HG02840 (cell line): ENCODE results near the gene ENOX1.

Source experiments
- ATAC-seq: cut with Tn5 transposase; IDR thresholded peaks from one replicate; pipeline ENCODE4 v1.9.1; 2021; ENCODE audit warnings: mild to moderate bottlenecking, moderate library complexity, moderate number of reproducible peaks; ENCODE audit not compliant: unreplicated experiment, low FRiP score

Gene ENOX1

DNA sequence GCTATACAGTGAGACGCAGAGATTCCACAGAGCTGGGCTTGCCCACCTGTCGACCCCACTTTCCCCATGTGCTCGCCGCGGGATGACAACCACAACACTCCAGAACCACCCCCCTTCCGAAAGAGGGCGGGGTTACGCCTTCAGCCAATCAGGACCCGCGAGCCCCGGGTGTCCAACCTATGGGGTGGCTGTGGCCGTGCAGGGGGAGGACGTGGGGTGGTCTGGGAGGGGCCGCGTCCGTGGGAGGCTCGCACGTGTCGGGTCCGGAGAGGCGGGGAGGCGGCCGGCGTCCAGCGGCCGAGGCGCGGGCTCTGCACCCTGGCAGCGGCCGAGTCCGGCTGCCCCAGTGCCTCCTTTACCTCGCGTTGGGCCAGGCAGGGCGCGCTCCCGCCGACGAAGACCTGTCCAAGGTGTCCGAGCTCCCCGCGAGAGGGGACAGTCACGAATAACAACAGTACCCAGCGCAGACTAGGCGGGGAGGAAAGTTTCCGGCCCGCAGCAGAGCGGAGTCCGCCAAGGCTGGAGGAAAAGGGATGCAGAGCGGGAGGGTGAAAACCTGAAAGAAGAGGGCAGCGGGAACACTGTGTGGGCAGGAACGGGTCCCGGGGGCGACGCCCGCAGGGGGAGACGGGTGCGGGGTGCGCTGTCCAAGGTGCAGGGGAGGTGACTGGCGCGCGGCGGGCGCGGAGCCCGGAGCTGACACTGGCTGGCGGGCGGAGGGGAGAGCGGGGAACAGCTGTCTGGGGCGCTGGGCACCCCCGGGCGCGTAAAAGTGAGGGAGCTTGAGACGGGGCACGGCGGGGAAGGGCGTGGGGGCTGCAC lies 911 bp downstream of the ENOX1 start:
- no peak for ATAC-seq

DNA sequence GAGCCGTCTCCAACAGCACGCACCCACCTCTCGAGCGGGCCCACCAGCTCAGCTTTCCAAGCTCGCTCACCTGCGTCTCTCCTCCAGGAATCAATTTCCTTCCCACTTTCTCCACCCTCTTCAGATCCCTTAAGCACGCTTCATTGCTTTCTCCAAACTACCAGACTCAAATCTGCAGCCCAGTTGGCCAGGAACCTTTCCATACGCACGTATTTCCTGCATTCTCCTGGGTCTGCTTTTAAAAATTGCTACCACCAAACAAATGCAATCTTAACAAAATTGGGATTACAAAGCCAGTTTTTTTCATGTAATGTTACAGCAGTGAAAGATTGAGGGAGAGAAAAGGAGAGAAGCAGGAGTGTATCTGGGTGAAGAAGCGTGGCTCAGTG lies 1.5 kb downstream of the ENOX1 start:
- ATAC-seq, result no peak

DNA sequence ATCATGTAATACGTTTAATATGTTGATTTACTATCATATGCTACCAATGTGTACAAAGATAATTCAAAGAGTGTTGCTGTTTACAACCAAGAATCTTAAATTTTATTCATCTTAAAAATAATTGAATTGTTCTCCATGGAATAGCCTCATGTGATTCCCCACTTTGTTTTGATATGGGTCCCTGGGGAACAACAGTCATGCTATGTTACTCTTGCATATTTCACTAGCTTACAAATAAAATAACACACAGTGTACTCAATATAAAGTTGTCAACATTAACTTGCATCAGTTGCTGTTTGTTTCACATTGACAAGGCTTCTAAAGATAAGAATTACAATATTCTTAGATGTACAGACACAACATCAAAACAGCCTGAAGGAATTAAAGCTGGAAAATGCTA lies 2.3 kb downstream of the ENOX1 start:
- ATAC-seq, result no peak

DNA sequence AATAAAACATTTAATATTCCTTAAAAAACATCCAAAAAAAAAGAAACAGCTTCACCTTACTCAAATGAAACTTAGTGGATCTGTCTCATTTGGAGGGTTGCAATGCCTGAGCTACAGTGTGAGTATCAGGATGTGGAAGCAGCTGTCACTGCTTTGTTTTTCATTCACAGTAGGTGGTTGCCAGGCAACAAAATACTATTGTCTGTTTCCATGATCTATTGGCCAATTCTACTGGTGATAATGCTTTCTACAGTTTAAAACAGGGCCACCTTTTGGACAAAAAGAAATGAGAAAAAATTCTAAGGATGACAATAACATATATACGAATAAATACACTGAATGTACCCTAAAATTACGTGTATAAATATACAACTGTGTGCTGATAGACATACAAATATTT lies 3.0 kb downstream of the ENOX1 start:
- no peak for ATAC-seq

DNA sequence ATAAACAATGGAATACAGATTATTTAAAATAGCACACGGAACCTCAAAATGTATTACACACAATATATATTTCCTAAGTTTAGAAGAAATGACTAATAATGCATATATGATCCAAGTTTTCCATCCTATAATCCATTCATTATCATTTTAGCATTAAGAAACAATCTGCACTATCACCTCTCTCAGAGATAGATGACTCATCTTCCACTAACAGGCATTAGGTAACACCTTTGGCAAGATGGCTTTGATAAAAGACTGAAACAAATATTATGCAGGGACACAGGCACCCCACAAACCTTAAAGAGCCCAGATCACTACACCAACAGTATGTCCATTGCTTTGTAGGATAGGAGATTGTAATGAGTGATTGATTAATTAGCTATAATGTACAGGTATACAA lies 4.1 kb downstream of the ENOX1 start:
- no peak for ATAC-seq

DNA sequence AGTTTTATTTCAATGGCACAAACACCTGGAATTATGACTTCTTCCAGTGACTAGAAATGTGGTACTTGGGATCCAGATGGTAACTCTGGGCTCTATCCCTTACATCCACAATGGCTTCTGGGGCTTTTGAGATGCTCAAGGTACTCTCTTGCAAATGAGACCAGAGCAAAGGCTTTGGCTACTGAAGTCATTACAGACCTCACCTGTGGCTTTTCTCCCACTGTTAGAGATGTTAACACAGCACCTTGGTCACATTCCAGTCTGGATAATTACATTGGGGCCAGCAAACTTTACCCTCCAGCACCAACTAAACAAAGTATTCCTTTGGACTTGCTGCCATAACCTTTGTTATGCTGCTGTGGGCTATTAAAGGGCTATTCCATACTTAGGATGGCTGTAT lies 6.1 kb downstream of the ENOX1 start:
- no peak for ATAC-seq

DNA sequence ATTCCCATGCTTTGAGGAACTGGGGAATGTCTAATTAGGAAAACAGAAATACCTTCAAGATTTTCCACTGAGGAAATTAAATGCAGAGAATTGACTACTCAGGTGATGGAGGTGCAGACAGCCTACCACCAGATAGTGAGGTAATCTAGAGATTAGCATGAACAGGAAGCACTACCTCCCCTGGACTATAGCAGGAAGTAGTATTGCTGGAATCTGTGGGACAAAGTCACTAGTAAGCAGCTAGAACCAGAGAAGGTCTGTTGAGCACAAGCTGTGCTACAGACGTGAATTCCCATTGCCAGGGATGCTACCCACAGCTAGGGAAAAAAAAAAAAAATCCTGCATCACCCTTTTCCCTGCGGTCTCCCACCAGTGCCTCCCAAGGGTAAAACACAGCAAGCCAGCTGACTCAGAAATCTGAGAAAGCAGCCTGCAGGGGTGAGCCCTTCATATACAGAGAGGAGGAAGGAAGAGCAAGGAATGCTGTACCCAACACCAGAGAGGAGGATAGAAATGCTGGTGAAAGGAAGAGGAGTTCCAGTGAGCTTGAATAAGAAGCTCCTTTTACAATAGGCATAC lies 10.2 kb downstream of the ENOX1 start:
- ATAC-seq, result no peak

DNA sequence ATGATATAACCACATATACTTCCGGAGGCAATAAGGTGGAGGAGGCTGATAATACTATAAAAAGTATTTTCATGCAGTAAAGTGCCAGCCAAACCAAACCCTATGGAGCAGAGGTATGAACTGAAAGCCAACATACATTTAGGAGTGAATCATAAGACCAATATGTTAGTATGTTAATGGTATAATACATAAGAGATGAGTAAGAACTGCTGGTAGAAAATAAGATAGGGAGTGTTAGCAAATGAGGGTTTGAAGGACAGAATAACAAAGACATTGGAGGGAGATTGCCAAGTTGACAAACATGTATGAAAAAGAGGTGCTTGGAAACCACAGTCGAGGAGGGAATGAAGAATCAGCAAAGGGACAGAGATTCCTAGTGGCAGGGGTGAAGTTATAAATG lies 10.8 kb downstream of the ENOX1 start:
- no peak for ATAC-seq

DNA sequence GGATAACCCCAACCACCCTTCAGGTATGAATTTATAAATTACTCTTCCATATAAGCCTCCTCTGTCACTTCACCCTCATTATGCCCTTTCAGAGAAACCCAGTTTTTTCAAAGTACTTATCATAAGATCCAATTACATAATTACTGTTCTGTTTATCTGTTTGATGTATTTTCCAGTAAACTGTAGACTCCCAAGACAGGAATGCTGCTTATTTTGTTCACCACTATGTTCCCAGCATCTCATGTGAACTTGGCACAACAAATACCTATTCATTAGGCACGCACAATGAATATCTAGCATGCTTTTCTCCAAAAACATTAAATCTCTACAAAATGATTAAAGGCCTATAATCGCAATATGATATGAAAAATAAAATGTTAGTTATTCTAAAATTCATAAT lies 13.2 kb downstream of the ENOX1 start:
- ATAC-seq, result no peak

DNA sequence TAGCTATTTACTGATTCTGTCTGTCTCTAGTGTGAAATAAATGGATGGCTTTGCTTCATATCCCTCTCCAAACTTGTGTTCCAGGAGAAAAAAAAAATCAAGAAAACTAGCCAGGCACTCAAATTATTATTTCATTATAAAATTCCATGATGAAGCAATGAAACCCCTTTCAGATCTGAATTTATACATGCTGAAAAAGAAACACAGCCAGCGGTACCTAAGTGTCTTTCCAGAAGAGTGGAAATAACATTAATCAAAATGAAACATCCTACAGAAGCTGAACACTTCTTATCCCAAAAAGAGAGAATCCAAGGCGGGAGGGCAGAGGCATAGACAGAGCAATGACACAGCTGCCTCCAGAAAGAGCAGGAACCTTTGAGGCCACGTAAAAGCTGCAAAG lies 15.9 kb downstream of the ENOX1 start:
- ATAC-seq, result no peak

DNA sequence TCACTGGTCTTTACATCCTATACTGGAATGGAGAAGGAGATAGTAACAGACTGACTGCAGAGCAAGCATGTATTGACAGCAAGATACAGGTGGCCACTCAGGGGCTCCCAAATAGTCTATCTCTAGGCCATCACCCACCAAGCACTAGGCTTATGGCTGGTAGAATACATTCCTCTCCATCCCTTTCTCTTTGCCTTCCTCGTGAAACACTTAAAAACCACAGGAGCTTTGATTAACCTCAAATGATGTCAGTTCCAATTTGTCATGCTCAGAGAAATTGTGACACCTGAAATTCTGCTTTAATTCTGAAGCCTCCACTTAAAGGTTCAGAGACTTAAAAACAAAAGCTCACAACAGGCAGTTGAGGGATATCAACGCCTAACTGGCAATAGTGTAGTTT lies 17.2 kb downstream of the ENOX1 start:
- no peak for ATAC-seq

DNA sequence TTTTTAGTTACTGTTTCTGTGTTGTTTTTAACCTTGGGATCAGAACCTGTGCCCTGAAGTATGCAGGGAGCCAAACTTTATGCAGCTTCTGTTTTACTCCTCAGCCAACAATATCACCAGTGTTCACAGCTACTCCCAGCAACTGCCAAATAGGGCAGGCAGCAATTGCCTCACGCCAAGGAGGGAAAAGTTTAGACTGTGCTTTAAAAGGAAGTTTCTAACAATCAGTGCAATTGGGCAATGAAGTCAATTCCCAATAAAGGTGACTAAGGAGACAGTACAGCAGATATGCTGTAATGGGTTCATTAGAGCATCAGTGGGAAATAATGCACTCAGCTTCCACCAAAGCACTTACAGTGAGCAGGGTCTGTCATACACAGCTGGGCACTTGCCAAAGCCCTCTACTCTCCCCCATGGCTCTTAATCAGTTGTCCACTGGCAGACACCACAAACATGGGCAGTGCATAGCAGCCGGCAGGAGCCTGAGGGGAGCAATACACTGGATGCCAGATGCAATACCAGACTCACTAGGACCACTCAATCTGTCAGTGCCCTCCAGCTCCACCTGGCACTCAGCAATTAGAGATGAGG lies 19.3 kb downstream of the ENOX1 start:
- no peak for ATAC-seq

DNA sequence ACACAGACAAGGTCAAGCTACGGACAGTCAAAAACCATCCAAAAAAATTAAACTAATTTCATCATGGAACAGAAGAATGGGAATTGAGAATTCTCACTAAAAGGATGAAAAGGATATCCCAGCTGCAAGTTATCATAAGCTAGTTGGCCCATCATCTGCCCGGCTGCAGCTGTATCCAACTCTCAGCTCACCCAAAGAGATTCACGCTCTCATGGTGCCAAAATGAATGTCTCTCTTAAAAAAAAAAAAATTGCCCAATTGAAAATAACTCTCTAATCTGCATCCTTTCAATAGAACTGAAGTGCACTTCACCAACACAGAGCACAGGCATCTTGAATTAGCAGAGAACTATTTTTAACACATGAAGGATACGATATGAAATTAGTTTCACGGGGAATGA lies 20.0 kb downstream of the ENOX1 start:
- ATAC-seq, result no peak

DNA sequence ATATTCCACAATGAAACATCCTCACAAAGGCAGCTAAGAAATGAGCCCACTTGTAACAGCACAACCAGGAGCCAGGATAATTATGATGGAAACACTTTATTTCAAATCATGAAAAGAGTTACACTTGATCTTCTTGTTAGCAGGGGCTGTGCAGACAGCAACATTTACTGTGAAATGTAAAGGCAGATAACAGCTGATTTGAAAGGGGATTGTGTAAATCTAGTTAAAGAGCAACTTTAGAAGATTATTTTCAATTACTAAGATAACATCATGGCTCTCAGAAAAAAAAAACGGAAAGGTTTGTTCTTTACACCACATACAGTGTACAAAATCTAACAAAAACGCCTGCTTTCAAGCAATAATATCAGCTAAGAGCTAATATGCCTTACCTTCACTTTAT lies 22.4 kb downstream of the ENOX1 start:
- ATAC-seq, result no peak

DNA sequence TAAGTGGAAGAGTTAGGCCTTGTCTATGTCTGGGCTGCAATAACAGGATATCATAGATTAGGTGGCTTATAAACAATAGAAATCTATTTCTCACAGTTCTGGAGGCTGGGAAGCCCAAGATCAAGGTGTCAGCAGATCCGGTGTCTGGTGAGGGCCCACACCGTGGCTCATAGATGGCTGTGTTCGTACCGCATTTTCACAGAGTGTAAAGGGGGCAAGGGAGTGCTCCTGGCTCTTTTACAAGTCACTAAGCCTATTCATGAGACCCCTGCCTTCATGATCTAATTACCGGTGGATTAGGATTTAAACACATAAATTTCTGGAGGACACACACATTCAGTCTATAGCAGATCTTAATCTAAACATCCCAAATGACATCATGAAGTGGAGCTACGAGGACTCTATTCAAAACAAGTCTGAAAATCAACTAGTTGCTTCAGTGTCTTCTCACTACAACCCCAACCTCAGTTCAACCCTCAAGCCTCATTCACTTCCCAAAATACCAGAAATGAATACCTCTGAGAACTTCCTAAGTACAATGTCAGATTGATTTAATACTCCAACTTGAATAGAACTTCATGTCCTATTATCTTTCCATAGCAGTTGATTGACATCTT lies 23.5 kb downstream of the ENOX1 start:
- no peak for ATAC-seq

DNA sequence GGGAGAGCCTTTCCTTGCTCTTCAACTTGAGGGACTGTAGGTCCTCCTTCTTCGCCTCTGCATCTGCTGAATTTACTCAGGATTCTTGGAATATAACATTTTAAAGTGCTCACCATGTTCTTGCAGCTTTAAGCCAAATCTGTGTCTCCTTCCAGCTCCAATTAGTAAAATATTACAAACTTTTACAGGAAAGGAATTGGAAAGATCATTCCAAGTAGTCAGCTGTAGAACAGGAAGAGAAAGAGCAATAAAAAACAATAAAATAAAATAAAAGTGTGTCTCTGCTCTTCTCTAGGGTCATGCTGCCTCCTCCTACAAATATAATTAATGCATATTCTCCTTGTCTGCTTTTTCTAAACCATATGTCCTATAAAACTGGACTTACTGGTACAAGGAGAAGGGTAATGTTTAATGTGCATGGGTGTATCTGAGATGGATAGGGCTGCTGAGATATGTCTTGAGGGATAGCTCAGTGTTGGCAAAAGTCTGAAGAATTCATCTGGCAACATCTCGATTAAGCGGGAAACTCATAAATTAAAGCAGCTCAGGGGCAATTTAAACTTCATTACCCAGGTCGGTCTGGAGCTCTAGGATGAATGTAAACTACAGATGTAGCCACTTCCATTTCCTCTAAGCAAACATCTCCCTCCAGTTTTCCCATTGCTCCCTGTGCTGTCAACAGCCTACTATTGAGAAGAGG lies 25.0 kb downstream of the ENOX1 start:
- no peak for ATAC-seq

DNA sequence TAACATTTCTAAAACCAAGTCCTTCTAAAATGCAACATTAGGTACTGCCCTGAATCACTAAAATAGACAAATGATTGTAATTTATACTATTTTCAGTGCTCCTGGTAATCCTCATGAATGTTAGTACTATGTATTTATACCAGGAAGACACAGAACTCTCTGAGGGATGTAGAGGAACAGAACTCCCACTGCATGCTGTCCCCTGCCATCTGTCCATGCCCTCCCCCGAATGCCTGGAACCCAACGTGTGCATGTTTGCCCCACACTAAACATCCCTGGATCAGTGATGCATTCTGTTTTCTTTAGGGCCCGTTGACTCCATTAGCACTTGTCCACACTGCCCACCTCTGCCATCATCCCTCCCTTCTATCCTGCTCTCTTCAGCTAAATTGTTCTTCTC lies 26.5 kb downstream of the ENOX1 start:
- ATAC-seq, result no peak

DNA sequence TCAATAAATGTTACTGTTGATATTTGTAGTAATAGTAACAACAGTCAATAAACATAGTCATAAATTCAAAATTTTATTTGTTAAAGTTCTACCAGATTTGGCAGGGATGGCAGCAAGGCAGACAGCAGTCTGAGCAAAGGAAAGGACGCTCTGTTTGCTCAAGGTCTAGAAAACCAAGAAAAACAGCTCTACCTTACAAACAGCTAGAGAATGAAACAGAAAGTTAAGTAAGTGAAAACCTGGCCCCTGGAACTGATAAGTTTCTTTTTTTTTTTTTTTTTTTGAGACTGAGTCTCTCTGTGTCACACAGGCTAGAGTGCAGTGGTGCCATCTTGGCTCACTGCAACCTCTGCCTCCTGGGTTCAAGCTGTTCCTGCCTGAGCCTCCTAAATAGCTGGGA lies 27.9 kb downstream of the ENOX1 start:
- no peak for ATAC-seq

DNA sequence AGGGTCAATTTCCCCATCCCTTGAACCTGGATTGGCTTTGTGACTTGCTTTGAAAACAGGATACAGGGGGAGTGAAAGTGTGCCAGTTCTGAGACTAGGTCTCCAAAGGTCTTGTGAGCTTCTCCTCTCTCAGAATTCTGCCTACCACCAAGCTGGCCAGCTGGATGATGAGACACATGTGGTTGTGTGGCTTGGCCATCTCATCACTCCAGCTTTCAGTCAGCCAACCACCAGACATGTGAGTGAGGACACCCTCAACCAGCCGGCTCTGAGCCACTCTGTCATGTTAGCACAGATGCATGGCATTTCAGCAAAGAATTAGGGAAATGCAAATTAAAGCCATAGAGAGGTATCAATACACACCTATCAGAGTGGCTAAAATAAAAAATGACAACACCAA lies 29.5 kb downstream of the ENOX1 start:
- no peak for ATAC-seq

DNA sequence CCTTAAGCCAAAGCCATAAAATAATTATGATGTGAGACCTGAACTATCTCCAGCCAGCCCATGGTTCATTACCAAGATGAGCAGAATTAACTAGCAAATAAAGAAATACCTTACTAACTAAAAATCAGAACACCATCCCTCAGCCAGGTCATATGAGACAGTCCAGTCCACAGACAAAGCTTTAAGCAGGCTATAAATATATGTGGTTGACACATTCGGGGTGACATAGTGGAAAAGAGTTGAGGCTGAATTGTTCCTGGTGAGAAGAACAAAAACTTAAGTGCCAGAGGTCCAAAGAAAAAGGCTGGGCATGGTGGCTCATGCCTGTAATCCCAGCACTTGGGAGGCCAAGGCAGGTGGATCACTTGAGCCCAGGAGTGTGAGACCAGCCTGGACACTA lies 30.9 kb downstream of the ENOX1 start:
- ATAC-seq, result no peak

DNA sequence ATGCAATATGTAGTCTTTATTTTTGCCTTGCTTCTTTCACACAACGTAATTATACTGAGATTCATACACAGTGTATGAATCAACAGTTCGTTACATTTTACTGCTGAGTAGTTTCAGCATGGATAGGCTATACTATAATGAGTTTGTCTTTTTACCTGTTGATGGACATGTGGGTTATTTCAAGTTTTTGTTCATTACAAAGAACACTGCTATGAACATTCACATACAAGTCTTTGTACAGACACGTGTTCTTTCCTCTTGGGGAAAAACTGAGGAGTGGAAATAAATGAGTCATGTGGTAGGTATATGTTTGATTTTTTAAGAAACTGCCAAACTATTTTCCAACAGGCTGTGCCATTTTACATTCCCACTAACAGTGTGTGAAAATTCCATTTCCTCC lies 35.1 kb downstream of the ENOX1 start:
- no peak for ATAC-seq
